Colonic mucosa (tissue), 4 donors: Measurements from ENCODE around the gene SCGN. TPM values are rescaled to one million over a fixed set of nuclear protein-coding genes. Genes with fewer than 3 reads are reported as not detected.

ENCODE experiments used
- DNase-seq: peaks from one replicate; pipeline ENCODE4 v3.0.0-alpha.2; 2020
- H3K27ac ChIP-seq: fragments of 200-600 bp; one replicate; pipeline ENCODE4 v1.8.0; 2021
- H3K27me3 ChIP-seq: fragments of 200-600 bp; one replicate; pipeline ENCODE4 v1.8.0; 2021
- H3K36me3 ChIP-seq: fragments of 200-600 bp; one replicate; pipeline ENCODE4 v1.8.0; 2021
- H3K4me1 ChIP-seq: fragments of 200-600 bp; one replicate; pipeline ENCODE4 v1.8.0; 2021; ENCODE audit warnings: mild to moderate bottlenecking
- H3K4me3 ChIP-seq: fragments of 200-600 bp; one replicate; pipeline ENCODE4 v1.8.0; 2021
- H3K9ac ChIP-seq, 2 donors: one replicate each; pipeline ENCODE4 v1.7.0; 2013; ENCODE audit warnings: control low read depth in 2 of 2, low read depth in 2 of 2, low read length in 2 of 2
- H3K9me3 ChIP-seq: fragments of 200-600 bp; one replicate; pipeline ENCODE4 v1.8.0; 2021
- CTCF ChIP-seq: fragments of 200-600 bp; IDR thresholded peaks from one replicate; pipeline ENCODE4 v1.8.0; 2022; ENCODE audit warnings: antibody characterized with exemption, mild to moderate bottlenecking
- intact Hi-C: fragments of 100-400 bp; cut with DNase I; formaldehyde crosslinking; loops from one replicate; pipeline ENCODE4 v1.14.1; 2022
- total RNA-seq, 2 donors: library from RNA; stranded (reverse); fragmentation: NEBNext Ultra II Directional in 1 of 2; extraction: Animal tissue kit (Norgen Biotek cat#: 25700) in 1 of 2; gene quantifications; one replicate each; pipeline ENCODE4 v1.2.1, GENCODE V29; 2021
- donor health status: healthy.
- donor health status: DM: no; HTN: no; CAD: no.
- donor health status: DM: no; HTN: no; CAD: no.

Gene SCGN
- total RNA-seq, 2 donors from 2014 or later = 4.6 to 8.1 TPM

GRCh38 chr6:25682324-25682723 is 30.3 kb downstream of the SCGN start:
- no peak for DNase-seq
- H3K36me3 ChIP-seq = no peaks in the 10 kb centered on the region
- TF ChIP-seq CTCF = no peak
- no peak overlapping the region for H3K27ac ChIP-seq
- intact Hi-C loops = no loop called here
- no peak overlapping the region for H3K4me3 ChIP-seq
- no peaks in the 10 kb centered on the region for H3K9me3 ChIP-seq
- no peaks in the 10 kb centered on the region for H3K27me3 ChIP-seq
- H3K9ac ChIP-seq = no peak overlapping the region
- no peaks in the 10 kb centered on the region for H3K4me1 ChIP-seq

GRCh38 chr6:25684565-25684964 is 32.5 kb downstream of the SCGN start:
- Histone ChIP-seq H3K27me3 (no peaks in the 10 kb centered on the region), H3K4me3 (no peak overlapping the region), H3K36me3 (no peaks in the 10 kb centered on the region), H3K9me3 (no peaks in the 10 kb centered on the region), H3K27ac (no peak overlapping the region), H3K4me1 (no peaks in the 10 kb centered on the region), H3K9ac (no peak overlapping the region)
- no peak for TF ChIP-seq CTCF
- DNase-seq = no peak
- intact Hi-C loops = no loop called here

- TF ChIP-seq CTCF = no peak
These were observed 33.2 kb downstream of the SCGN start for GRCh38 chr6:25685251-25685650.

GRCh38 chr6:25685896-25686295 is 33.9 kb downstream of the SCGN start:
- no peaks in the 10 kb centered on the region for H3K27me3 ChIP-seq
- TF ChIP-seq CTCF = no peak

More at GRCh38 chr6:25685251-25685650, 33.2 kb downstream of the SCGN start:
- Histone ChIP-seq H3K27ac (no peak overlapping the region), H3K9ac (no peak overlapping the region), H3K4me1 (no peaks in the 10 kb centered on the region), H3K9me3 (no peaks in the 10 kb centered on the region), H3K4me3 (no peak overlapping the region), H3K36me3 (no peaks in the 10 kb centered on the region), H3K27me3 (no peaks in the 10 kb centered on the region)
- no peak for DNase-seq
- intact Hi-C loops = no loop called here

DNA sequence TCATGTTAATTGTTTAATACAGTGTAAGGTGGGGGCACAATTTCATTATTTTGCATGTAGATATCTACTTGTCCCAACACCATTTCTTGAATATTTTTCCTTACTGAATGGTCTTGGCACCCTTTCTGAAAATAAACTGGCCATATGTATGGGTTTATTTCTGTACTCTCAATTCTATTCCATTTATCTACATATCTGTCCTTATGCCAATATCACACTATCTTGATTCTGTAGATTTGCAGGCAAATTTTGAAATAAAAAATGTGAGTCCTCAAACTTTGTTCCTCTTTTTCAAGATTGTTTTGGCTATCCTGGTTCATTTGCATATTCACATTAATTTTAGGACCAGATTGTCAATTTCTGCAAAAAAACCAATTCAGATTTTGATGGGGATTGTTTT is 34.8 kb downstream of the SCGN start:
- H3K36me3 ChIP-seq = no peaks in the 10 kb centered on the region
- H3K27ac ChIP-seq = no peak overlapping the region
- H3K4me3 ChIP-seq = no peak overlapping the region
- no peak for TF ChIP-seq CTCF
- no peak overlapping the region for H3K9ac ChIP-seq
- DNase-seq = no peak
- no peaks in the 10 kb centered on the region for H3K4me1 ChIP-seq
- H3K9me3 ChIP-seq = no peaks in the 10 kb centered on the region
- intact Hi-C loops = no loop called here
- no peaks in the 10 kb centered on the region for H3K27me3 ChIP-seq

More at GRCh38 chr6:25685896-25686295, 33.9 kb downstream of the SCGN start:
- no peak overlapping the region for H3K9ac ChIP-seq
- H3K9me3 ChIP-seq = no peaks in the 10 kb centered on the region
- H3K4me1 ChIP-seq = no peaks in the 10 kb centered on the region
- no peak for DNase-seq
- H3K36me3 ChIP-seq = no peaks in the 10 kb centered on the region
- H3K4me3 ChIP-seq = no peak overlapping the region
- intact Hi-C loops = no loop called here
- no peak overlapping the region for H3K27ac ChIP-seq

DNA sequence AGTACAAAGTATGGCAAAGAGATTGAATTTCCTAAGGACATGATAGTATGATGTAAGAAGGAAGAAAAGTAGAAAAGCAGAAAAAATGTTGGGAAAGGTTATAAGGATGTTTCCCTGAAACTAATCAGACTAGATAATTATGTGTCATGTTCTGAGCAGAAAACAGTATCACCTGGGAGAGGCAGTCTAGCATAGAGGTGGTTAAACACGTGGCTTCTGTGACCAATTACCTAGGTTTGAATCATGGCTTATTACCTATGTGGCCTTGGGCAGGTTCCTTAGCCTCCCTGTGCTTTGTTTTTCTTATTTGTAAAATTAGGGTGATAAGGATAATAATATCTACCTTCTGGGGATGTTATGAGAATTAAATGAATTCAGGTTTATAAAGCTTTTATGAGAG is 38.0 kb downstream of the SCGN start:
- Histone ChIP-seq H3K9me3 (no peaks in the 10 kb centered on the region), H3K4me1 (no peaks in the 10 kb centered on the region), H3K4me3 (no peak overlapping the region), H3K9ac (no peak overlapping the region), H3K27me3 (no peaks in the 10 kb centered on the region), H3K27ac (no peak overlapping the region), H3K36me3 (no peaks in the 10 kb centered on the region)
- intact Hi-C loops = no loop called here
- DNase-seq = no peak
- TF ChIP-seq CTCF = no peak
